ENCODE results near the gene EGFR.

EGFR gene

GRCh38 chr7:55096323-55096722, 77.5 kb downstream of the EGFR start:
- TF ChIP-seq, protein P1, sequence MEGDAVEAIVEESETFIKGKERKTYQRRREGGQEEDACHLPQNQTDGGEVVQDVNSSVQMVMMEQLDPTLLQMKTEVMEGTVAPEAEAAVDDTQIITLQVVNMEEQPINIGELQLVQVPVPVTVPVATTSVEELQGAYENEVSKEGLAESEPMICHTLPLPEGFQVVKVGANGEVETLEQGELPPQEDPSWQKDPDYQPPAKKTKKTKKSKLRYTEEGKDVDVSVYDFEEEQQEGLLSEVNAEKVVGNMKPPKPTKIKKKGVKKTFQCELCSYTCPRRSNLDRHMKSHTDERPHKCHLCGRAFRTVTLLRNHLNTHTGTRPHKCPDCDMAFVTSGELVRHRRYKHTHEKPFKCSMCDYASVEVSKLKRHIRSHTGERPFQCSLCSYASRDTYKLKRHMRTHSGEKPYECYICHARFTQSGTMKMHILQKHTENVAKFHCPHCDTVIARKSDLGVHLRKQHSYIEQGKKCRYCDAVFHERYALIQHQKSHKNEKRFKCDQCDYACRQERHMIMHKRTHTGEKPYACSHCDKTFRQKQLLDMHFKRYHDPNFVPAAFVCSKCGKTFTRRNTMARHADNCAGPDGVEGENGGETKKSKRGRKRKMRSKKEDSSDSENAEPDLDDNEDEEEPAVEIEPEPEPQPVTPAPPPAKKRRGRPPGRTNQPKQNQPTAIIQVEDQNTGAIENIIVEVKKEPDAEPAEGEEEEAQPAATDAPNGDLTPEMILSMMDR (IDR thresholded peaks at IDR 0.05; ENCODE audit: low read depth, low read length, missing control alignments), result no peak
- no peak overlapping the region for H3K27ac ChIP-seq

DNA sequence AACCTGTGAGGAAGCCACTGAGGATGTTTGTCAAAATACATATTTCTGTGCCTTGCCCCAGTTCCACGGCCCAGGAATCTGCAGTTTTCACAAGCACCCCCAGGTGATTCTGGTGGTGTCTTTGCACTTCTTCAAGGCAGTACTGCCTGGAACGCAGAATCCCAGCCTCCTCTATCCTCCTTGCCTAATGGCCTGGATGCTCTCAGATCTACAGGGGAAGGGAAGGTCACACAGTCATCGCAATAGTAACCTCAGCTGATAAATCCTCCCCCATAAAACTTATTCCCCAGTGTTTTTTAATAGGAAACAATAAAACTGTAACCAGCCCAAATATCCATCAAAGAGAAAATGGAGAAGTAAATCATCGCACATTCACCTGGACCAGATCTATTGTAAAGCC, 78.3 kb downstream of the EGFR start:
- DNase-seq, result no peak
- no peak overlapping the region for H3K27ac ChIP-seq
- no peaks in the 10 kb centered on the region for H3K27me3 ChIP-seq (replicated peaks)
- H3K36me3 ChIP-seq (replicated peaks), result peaks cover 3% of the 10 kb centered on the region
- TF ChIP-seq, protein P1 (IDR thresholded peaks at IDR 0.05; ENCODE audit: low read depth, low read length, missing control alignments), result no peak
- H3K4me3 ChIP-seq (ENCODE audit: low read depth, low read length), result no peak overlapping the region
- in situ Hi-C loops (cut with HindIII; ENCODE audit: low pct_ligation_motif_present, low sequenced_read_pairs), result no loop called here

More at GRCh38 chr7:55096323-55096722, 77.5 kb downstream of the EGFR start:
- DNase-seq, result no peak
- Histone ChIP-seq H3K27me3 (replicated peaks) (no peaks in the 10 kb centered on the region), H3K36me3 (replicated peaks) (no peaks in the 10 kb centered on the region), H3K4me3 (ENCODE audit: low read depth, low read length) (no peak overlapping the region)
- in situ Hi-C loops (cut with HindIII; ENCODE audit: low pct_ligation_motif_present, low sequenced_read_pairs), result no loop called here

GRCh38 chr7:55099066-55099820, 80.4 kb downstream of the EGFR start:
- Histone ChIP-seq H3K27me3 (replicated peaks) (no peaks in the 10 kb centered on the region), H3K27ac (no peak overlapping the region), H3K4me3 (ENCODE audit: low read depth, low read length) (no peak overlapping the region), H3K36me3 (replicated peaks) (peaks cover 3% of the 10 kb centered on the region)
- DNase-seq, result no peak
- in situ Hi-C loops (cut with HindIII; ENCODE audit: low pct_ligation_motif_present, low sequenced_read_pairs), result no loop called here
- TF ChIP-seq, protein P1 (IDR thresholded peaks at IDR 0.05; ENCODE audit: low read depth, low read length, missing control alignments), result no peak

DNA sequence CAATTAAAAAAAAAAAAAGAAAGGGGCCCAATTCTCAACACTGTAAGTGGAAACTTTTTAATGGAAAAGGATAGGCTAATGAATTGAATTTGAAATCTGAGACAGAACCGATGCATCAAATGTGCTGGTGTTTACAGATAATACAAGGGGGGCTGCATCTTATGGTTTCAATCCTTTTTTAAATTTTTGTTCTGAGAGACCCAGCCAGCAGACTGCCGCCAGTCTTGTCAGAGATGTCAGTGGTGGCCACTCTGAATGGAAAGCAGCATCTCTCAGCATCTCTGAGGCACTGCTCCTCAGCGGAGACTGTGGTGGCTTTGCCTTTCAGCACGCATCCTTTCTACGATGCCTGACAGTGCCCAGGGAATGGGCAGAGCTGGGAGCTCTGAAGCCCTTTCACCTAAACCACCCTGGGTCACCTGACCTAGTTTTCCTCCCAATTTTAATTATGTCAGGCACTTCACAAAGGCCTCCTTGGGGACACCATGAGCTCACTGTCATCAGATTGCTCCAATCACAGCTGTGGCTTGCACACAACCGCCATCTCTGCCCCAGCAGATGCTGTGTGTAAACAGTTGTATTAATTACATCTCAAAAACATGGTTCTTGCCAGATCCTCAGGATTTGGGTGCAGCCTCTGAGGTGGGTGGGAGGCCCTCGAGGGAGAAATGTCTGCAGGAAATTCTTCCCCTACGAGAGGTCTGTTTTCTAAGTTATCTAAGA, 81.2 kb downstream of the EGFR start:
- in situ Hi-C loops (cut with HindIII; ENCODE audit: low pct_ligation_motif_present, low sequenced_read_pairs), result no loop called here
- no peak overlapping the region for H3K4me3 ChIP-seq (ENCODE audit: low read depth, low read length)
- DNase-seq, result no peak
- no peaks in the 10 kb centered on the region for H3K27me3 ChIP-seq (replicated peaks)
- H3K27ac ChIP-seq, result no peak overlapping the region
- TF ChIP-seq, protein P1 (IDR thresholded peaks at IDR 0.05; ENCODE audit: low read depth, low read length, missing control alignments), result no peak
- peaks cover 3% of the 10 kb centered on the region for H3K36me3 ChIP-seq (replicated peaks)

GRCh38 chr7:55100544-55101327, 81.9 kb downstream of the EGFR start:
- in situ Hi-C loops (cut with HindIII; ENCODE audit: low pct_ligation_motif_present, low sequenced_read_pairs), result no loop called here
- Histone ChIP-seq H3K36me3 (replicated peaks) (peaks cover 3% of the 10 kb centered on the region), H3K27ac (no peak overlapping the region), H3K27me3 (replicated peaks) (no peaks in the 10 kb centered on the region), H3K4me3 (ENCODE audit: low read depth, low read length) (no peak overlapping the region)
- TF ChIP-seq, protein P1 (IDR thresholded peaks at IDR 0.05; ENCODE audit: low read depth, low read length, missing control alignments), result no peak
- DNase-seq, result no peak

All from brain microvascular endothelial cell (primary cell).